ENCODE measurements around the gene PTPRJ. TPM values are rescaled to one million over a fixed set of nuclear protein-coding genes. Genes with fewer than 3 reads are reported as not detected.

Gene PTPRJ
- total RNA-seq, 2 donors from 2014 or later = 33.2 to 83.9 TPM

GRCh38 chr11:48101044-48101733 is 120.8 kb downstream of the PTPRJ start:
- H3K27ac Mint-ChIP-seq = peak overlapping the region; percentile 51
- DNase-seq (no peak), ATAC-seq (no peak)
- no peak overlapping the region for H3K4me3 Mint-ChIP-seq
- H3K4me1 Mint-ChIP-seq = peaks cover 26% of the 10 kb centered on the region
- no peaks in the 10 kb centered on the region for H3K36me3 Mint-ChIP-seq (ENCODE audit: low read depth)
- H3K9me3 ChIP-seq (ENCODE audit: control insufficient read depth, low read length, poor library complexity, severe bottlenecking) = no peaks in the 10 kb centered on the region
- no peaks in the 10 kb centered on the region for H3K27me3 Mint-ChIP-seq

- no peak overlapping the region for H3K4me3 Mint-ChIP-seq
- H3K27ac Mint-ChIP-seq = peak overlapping the region; percentile 51
- no peaks in the 10 kb centered on the region for H3K27me3 Mint-ChIP-seq
- no peak for DNase-seq
- H3K9me3 ChIP-seq (ENCODE audit: control insufficient read depth, low read length, poor library complexity, severe bottlenecking) = no peaks in the 10 kb centered on the region
- peaks cover 29% of the 10 kb centered on the region for H3K4me1 Mint-ChIP-seq
- no peaks in the 10 kb centered on the region for H3K36me3 Mint-ChIP-seq (ENCODE audit: low read depth)
- no peak for ATAC-seq
Measured at GRCh38 chr11:48101958-48102357, 121.6 kb downstream of the PTPRJ start.

GRCh38 chr11:48103621-48104567 is 123.5 kb downstream of the PTPRJ start:
- DNase-seq (no peak), ATAC-seq (no peak)
- Mint-ChIP-seq H3K27me3 (no peaks in the 10 kb centered on the region), H3K27ac (peak overlapping the region; percentile 39), H3K4me1 (peaks cover 44% of the 10 kb centered on the region), H3K4me3 (no peak overlapping the region), H3K36me3 (ENCODE audit: low read depth) (no peaks in the 10 kb centered on the region)
- no peaks in the 10 kb centered on the region for H3K9me3 ChIP-seq (ENCODE audit: control insufficient read depth, low read length, poor library complexity, severe bottlenecking)

GRCh38 chr11:48104568-48104924 is 124.2 kb downstream of the PTPRJ start:
- no peak overlapping the region for H3K27ac Mint-ChIP-seq
- H3K4me1 Mint-ChIP-seq = peaks cover 45% of the 10 kb centered on the region
- no peaks in the 10 kb centered on the region for H3K27me3 Mint-ChIP-seq
- ATAC-seq (no peak), DNase-seq (no peak)
- no peaks in the 10 kb centered on the region for H3K36me3 Mint-ChIP-seq (ENCODE audit: low read depth)
- H3K4me3 Mint-ChIP-seq = no peak overlapping the region
- H3K9me3 ChIP-seq (ENCODE audit: control insufficient read depth, low read length, poor library complexity, severe bottlenecking) = no peaks in the 10 kb centered on the region

GRCh38 chr11:48105096-48105990 is 125.0 kb downstream of the PTPRJ start:
- Mint-ChIP-seq H3K4me1 (peaks cover 48% of the 10 kb centered on the region), H3K27me3 (no peaks in the 10 kb centered on the region), H3K36me3 (ENCODE audit: low read depth) (no peaks in the 10 kb centered on the region), H3K27ac (no peak overlapping the region), H3K4me3 (no peak overlapping the region)
- ATAC-seq (no peak), DNase-seq (no peak)
- H3K9me3 ChIP-seq (ENCODE audit: control insufficient read depth, low read length, poor library complexity, severe bottlenecking) = no peaks in the 10 kb centered on the region

DNA sequence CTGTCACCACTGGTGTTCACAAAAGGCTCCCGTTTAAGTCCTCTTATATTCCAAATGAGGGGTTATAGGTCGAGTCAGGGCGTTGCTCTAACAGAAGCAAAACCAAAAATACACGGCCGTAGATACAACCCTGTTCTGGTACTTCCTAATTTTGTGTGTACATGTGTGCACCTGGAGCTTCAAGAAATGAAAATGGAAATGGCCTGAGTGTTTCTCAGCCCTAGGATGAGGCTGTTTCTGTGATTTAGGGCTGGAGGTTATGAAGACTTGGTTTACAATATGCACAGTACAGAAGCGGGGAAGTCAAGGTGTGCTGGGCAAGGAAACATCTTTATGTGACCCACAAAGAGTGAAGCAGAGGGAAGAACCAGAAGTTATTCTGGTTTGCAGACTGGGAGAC is 125.8 kb downstream of the PTPRJ start:
- H3K36me3 Mint-ChIP-seq (ENCODE audit: low read depth) = no peaks in the 10 kb centered on the region
- peak overlapping the region; percentile 87 for H3K27ac Mint-ChIP-seq
- H3K27me3 Mint-ChIP-seq = no peaks in the 10 kb centered on the region
- H3K4me3 Mint-ChIP-seq = peak overlapping the region; percentile 81
- no peak for DNase-seq
- ATAC-seq = no peak
- H3K4me1 Mint-ChIP-seq = peaks cover 48% of the 10 kb centered on the region
- no peaks in the 10 kb centered on the region for H3K9me3 ChIP-seq (ENCODE audit: control insufficient read depth, low read length, poor library complexity, severe bottlenecking)

DNA sequence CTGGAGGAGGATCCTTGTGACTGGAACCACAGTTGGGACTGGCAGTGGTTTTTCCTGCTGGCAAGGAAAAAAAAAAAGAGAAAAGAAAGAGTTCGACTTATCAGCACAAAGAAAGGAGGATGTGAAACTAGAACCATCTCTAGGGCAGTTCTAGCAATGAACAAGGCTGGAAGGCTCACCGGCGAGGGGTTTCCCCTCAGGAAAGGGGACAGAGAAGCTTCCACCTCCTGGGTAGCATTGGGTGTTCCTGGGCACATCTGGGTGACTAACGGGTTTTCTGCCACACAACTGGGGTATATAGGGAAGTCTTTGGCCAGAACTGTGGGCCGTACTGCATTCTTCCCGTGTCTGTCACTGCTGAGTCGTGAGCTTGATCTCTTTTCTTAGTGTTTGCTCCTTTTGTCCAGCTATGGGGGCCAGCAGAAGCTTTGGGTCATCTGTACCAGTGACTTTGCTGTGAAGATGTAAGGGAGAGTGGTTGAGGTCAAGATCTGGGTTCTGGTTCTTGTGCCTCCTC is 126.9 kb downstream of the PTPRJ start:
- no peaks in the 10 kb centered on the region for H3K36me3 Mint-ChIP-seq (ENCODE audit: low read depth)
- H3K27ac Mint-ChIP-seq = peak overlapping the region; percentile 87
- no peaks in the 10 kb centered on the region for H3K27me3 Mint-ChIP-seq
- peaks cover 41% of the 10 kb centered on the region for H3K4me1 Mint-ChIP-seq
- ATAC-seq (peak; percentile 46), DNase-seq (no peak)
- H3K9me3 ChIP-seq (ENCODE audit: control insufficient read depth, low read length, poor library complexity, severe bottlenecking) = no peaks in the 10 kb centered on the region
- peak overlapping the region; percentile 41 for H3K4me3 Mint-ChIP-seq

- peak overlapping the region; percentile 95 for H3K4me3 Mint-ChIP-seq
- no peaks in the 10 kb centered on the region for H3K27me3 Mint-ChIP-seq
- no peaks in the 10 kb centered on the region for H3K36me3 Mint-ChIP-seq (ENCODE audit: low read depth)
- DNase-seq = no peak
- peaks cover 36% of the 10 kb centered on the region for H3K4me1 Mint-ChIP-seq
- peak overlapping the region; percentile 96 for H3K27ac Mint-ChIP-seq
- no peak for ATAC-seq
- H3K9me3 ChIP-seq (ENCODE audit: control insufficient read depth, low read length, poor library complexity, severe bottlenecking) = no peaks in the 10 kb centered on the region
Measured at GRCh38 chr11:48108231-48109045, 128.1 kb downstream of the PTPRJ start.

DNA sequence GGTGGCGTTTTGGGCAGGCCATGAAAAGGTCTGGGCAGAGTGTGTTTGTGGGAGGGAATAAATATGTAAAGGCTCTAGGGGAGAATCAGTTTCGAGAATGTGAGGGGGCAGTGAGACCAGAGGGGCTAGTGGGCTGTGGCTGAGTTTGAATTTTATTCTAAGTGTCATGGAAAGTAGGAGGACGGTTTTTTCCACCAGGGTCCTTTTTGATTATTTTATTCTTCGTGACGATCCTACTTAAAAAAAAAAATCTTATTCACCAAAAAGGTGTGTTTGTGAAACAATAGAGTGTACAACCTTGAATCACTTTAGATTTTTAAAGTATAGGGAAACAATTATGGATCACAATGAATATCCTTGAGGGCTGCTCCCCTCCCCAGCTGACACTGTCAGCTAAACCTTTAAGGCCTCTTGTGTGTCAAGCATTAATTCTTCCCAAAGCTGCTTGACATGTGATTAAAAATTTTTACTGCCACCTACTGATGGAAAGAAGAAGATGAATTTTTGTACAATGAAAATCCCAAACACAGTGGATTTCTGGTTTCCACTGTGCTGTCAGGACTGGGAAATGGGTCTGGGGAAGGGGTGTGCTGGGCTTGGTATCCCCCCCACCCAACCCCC is 128.8 kb downstream of the PTPRJ start:
- H3K27me3 Mint-ChIP-seq = no peaks in the 10 kb centered on the region
- peak; percentile 57 for ATAC-seq
- no peaks in the 10 kb centered on the region for H3K36me3 Mint-ChIP-seq (ENCODE audit: low read depth)
- no peak for DNase-seq
- no peaks in the 10 kb centered on the region for H3K9me3 ChIP-seq (ENCODE audit: control insufficient read depth, low read length, poor library complexity, severe bottlenecking)
- peak overlapping the region; percentile 96 for H3K27ac Mint-ChIP-seq
- peaks cover 34% of the 10 kb centered on the region for H3K4me1 Mint-ChIP-seq
- H3K4me3 Mint-ChIP-seq = peak overlapping the region; percentile 95

GRCh38 chr11:48110509-48110766 is 130.1 kb downstream of the PTPRJ start:
- ATAC-seq (no peak), DNase-seq (no peak)
- Mint-ChIP-seq H3K36me3 (ENCODE audit: low read depth) (no peaks in the 10 kb centered on the region), H3K4me3 (peak overlapping the region; percentile 95), H3K27ac (peak overlapping the region; percentile 96), H3K4me1 (peaks cover 34% of the 10 kb centered on the region), H3K27me3 (no peaks in the 10 kb centered on the region)
- peaks cover 5% of the 10 kb centered on the region for H3K9me3 ChIP-seq (ENCODE audit: control insufficient read depth, low read length, poor library complexity, severe bottlenecking)

GRCh38 chr11:48111891-48112290 is 131.5 kb downstream of the PTPRJ start:
- H3K4me3 Mint-ChIP-seq = no peak overlapping the region
- ATAC-seq (no peak), DNase-seq (no peak)
- peaks cover 2% of the 10 kb centered on the region for H3K36me3 Mint-ChIP-seq (ENCODE audit: low read depth)
- H3K27ac Mint-ChIP-seq = no peak overlapping the region
- peaks cover 23% of the 10 kb centered on the region for H3K4me1 Mint-ChIP-seq
- no peaks in the 10 kb centered on the region for H3K27me3 Mint-ChIP-seq
- peaks cover 5% of the 10 kb centered on the region for H3K9me3 ChIP-seq (ENCODE audit: control insufficient read depth, low read length, poor library complexity, severe bottlenecking)

GRCh38 chr11:48114740-48115139 is 134.4 kb downstream of the PTPRJ start:
- peaks cover 5% of the 10 kb centered on the region for H3K9me3 ChIP-seq (ENCODE audit: control insufficient read depth, low read length, poor library complexity, severe bottlenecking)
- H3K4me3 Mint-ChIP-seq = no peak overlapping the region
- H3K27ac Mint-ChIP-seq = no peak overlapping the region
- H3K36me3 Mint-ChIP-seq (ENCODE audit: low read depth) = peaks cover 2% of the 10 kb centered on the region
- peaks cover 3% of the 10 kb centered on the region for H3K4me1 Mint-ChIP-seq
- ATAC-seq (no peak), DNase-seq (no peak)
- H3K27me3 Mint-ChIP-seq = no peaks in the 10 kb centered on the region
